HepG2 (cell line): ENCODE data around the gene NDUFS2. TPM values are rescaled to one million over a fixed set of nuclear protein-coding genes. Genes with fewer than 3 reads are reported as not detected.

Experiments used
- HOXA3 ChIP-seq: sonication (generic); formaldehyde crosslinking; IDR thresholded peaks from 2 replicates; pipeline ENCODE4 v1.5.0; 2020; ENCODE audit warnings: missing genetic modification reagents
- HOXA7 ChIP-seq: sonication (generic); formaldehyde crosslinking; IDR thresholded peaks from 2 replicates; pipeline ENCODE4 v1.8.1; 2022; ENCODE audit warnings: mild to moderate bottlenecking, missing genetic modification reagents, moderate library complexity
- JUN ChIP-seq: sonication (generic); formaldehyde crosslinking; IDR thresholded peaks from 2 replicates; pipeline ENCODE4 v1.4.0; 2020; ENCODE audit warnings: mild to moderate bottlenecking, missing genetic modification reagents
- MED8 ChIP-seq: sonication (generic); formaldehyde crosslinking; IDR thresholded peaks from 2 replicates; pipeline ENCODE4 v1.8.1; 2023; ENCODE audit warnings: mild to moderate bottlenecking, missing genetic modification reagents; ENCODE audit not compliant: insufficient replicate concordance
- RARG ChIP-seq: sonication (generic); formaldehyde crosslinking; IDR thresholded peaks from 2 replicates; pipeline ENCODE4 v1.4.0; 2020; ENCODE audit warnings: low read depth, mild to moderate bottlenecking, missing genetic modification reagents
- RBM22 ChIP-seq: fragments of 200-400 bp; formaldehyde crosslinking; optimal IDR thresholded peaks from 2 replicates; pipeline ENCODE3; 2017; ENCODE audit warnings: mild to moderate bottlenecking, low read length, moderate library complexity
- ZC3H4 ChIP-seq: sonication (generic); formaldehyde crosslinking; IDR thresholded peaks from 2 replicates; pipeline ENCODE4 v1.4.0; 2020; ENCODE audit warnings: missing genetic modification reagents, borderline replicate concordance
- ZNF660 ChIP-seq: sonication (generic); formaldehyde crosslinking; IDR thresholded peaks from 2 replicates; pipeline ENCODE4 v1.5.1; 2020; ENCODE audit warnings: mild to moderate bottlenecking, low read depth, missing genetic modification reagents, borderline replicate concordance
- ZSCAN29 ChIP-seq: sonication (generic); formaldehyde crosslinking; conservative IDR thresholded peaks from 2 replicates; pipeline ENCODE4 v1.4.0; 2020; ENCODE audit warnings: mild to moderate bottlenecking, missing genetic modification reagents
- polyA plus RNA-seq, 8 experiments: library from polyadenylated mRNA; depleted of rRNA in 3 of 8; stranded (reverse) in 7 of 8; unstranded in 1 of 8; fragments of >200 nt; fragmentation: Illumina TruSeq in 4 of 8; extraction: Trizol in 4 of 8; gene quantifications; 2 replicates each; pipeline versions ENCODE4 v1.2.1 to v1.2.3, GENCODE V29; 2011 to 2016; ENCODE audit warnings: low read depth in 4 of 8, missing spikeins in 1 of 8, mixed read lengths in 1 of 8; ENCODE audit not compliant: insufficient read depth in 1 of 8
- total RNA-seq, 5 experiments: library from RNA; depleted of rRNA; stranded (reverse); fragments of >200 nt; fragmentation: Illumina TruSeq; extraction: Trizol; gene quantifications; 2 replicates each; pipeline ENCODE4 v1.2.3, GENCODE V29; 2016; ENCODE audit warnings: low read depth in 1 of 5
- TF ChIP-seq, protein P1 (sequence below): sonication (generic); formaldehyde crosslinking; conservative IDR thresholded peaks from 2 replicates; pipeline ENCODE4 v1.4.0; 2020; ENCODE audit warnings: missing genetic modification reagents
- TF ChIP-seq, protein P2 (sequence below), 2 experiments: sonication (generic) in 1 of 2; formaldehyde crosslinking in 1 of 2; IDR thresholded peaks; 2 replicates each; pipeline versions ENCODE4 v1.4.0 to v1.6.1; 2018 to 2020; ENCODE audit warnings: missing genetic modification reagents in 2 of 2, borderline replicate concordance in 1 of 2, low read depth in 1 of 2, mild to moderate bottlenecking in 1 of 2, missing biosample characterization in 1 of 2
- TF ChIP-seq, protein P3 (sequence below): sonication (generic); IDR thresholded peaks from 2 replicates; pipeline ENCODE4 v1.6.1; 2016; ENCODE audit warnings: low read depth, borderline replicate concordance
- TF ChIP-seq, protein P4 (sequence below), 2 experiments: sonication (generic) in 1 of 2; formaldehyde crosslinking in 1 of 2; IDR thresholded peaks; 2 replicates each; pipeline versions ENCODE4 v1.4.0 to v1.6.1; 2016 to 2020; ENCODE audit warnings: borderline replicate concordance in 1 of 2, low read depth in 1 of 2, mild to moderate bottlenecking in 1 of 2, missing genetic modification reagents in 1 of 2

Gene NDUFS2
- total and polyA plus RNA-seq, 2 of the 13 experiments (the other 11 are each of a cell fraction or from before 2014, with no cell fraction given) = 89.9 to 118 TPM

DNA sequence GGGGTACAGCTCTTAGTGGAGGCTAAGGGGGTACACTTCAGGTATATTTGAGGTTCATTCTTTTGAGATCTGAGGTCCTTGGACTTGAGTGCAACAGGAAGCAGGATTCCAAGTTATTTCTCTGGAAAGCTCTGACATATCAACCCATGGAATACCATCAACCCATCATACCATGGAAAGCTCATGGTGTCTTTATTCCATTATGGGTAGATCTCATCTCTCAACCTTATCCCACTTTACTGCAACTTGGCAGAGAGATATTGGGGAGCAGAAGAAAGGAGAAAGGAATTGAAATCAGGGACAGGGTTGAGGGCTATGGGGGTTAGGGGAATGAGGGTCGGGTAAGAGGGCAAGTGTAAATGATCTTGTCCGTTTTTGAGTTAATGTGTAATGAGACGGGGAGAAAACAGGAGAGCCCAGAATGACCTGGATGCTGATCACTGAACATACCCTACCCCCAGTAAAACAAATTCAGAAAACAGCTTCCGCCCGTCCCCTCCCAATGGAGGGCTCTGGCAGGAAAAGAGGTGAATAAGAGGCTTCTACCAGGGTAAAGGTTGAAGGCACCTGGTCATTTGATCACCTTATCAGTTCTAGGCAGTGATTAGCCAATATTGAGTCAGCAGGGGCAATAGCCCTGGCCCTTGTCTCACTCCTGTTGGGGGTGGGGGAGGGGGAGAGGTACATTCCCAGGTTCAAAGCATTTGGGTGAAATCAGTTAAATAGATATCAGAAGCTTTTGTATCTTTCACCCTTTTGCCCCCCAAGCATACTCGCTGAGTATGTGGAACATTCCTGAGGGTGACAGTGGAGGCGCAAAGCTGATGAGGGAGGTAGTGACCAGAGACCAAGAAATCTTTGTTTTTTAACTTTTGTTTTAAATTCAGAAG, 21.9 kb downstream of the NDUFS2 start (continued):
- TF ChIP-seq, protein P1, sequence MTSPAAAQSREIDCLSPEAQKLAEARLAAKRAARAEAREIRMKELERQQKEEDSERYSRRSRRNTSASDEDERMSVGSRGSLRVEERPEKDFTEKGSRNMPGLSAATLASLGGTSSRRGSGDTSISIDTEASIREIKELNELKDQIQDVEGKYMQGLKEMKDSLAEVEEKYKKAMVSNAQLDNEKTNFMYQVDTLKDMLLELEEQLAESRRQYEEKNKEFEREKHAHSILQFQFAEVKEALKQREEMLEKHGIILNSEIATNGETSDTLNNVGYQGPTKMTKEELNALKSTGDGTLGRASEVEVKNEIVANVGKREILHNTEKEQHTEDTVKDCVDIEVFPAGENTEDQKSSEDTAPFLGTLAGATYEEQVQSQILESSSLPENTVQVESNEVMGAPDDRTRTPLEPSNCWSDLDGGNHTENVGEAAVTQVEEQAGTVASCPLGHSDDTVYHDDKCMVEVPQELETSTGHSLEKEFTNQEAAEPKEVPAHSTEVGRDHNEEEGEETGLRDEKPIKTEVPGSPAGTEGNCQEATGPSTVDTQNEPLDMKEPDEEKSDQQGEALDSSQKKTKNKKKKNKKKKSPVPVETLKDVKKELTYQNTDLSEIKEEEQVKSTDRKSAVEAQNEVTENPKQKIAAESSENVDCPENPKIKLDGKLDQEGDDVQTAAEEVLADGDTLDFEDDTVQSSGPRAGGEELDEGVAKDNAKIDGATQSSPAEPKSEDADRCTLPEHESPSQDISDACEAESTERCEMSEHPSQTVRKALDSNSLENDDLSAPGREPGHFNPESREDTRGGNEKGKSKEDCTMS = no peak
- TF ChIP-seq ZC3H4 (no peak), RARG (no peak), ZNF660 (CRISPR knock-in tag) (no peak), MED8 (CRISPR knock-in tag) (peak; percentile 97), HOXA7 (CRISPR knock-in tag) (no peak), ZSCAN29 (peak; percentile 5; the same call in 1 of the 2 replicates), RBM22 (no peak), HOXA3 (peak; percentile 75), JUN (CRISPR knock-in tag) (no peak; the same call in 1 of the 2 replicates)
- TF ChIP-seq, protein P2, sequence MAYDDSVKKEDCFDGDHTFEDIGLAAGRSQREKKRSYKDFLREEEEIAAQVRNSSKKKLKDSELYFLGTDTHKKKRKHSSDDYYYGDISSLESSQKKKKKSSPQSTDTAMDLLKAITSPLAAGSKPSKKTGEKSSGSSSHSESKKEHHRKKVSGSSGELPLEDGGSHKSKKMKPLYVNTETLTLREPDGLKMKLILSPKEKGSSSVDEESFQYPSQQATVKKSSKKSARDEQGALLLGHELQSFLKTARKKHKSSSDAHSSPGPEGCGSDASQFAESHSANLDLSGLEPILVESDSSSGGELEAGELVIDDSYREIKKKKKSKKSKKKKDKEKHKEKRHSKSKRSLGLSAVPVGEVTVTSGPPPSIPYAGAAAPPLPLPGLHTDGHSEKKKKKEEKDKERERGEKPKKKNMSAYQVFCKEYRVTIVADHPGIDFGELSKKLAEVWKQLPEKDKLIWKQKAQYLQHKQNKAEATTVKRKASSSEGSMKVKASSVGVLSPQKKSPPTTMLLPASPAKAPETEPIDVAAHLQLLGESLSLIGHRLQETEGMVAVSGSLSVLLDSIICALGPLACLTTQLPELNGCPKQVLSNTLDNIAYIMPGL (CRISPR knock-in tag; IDR thresholded peaks at IDR 0.05; ENCODE audit: borderline replicate concordance in 1 of 2, low read depth in 1 of 2) = no peak; a peak in 1 of 4 replicates
- TF ChIP-seq, protein P3, sequence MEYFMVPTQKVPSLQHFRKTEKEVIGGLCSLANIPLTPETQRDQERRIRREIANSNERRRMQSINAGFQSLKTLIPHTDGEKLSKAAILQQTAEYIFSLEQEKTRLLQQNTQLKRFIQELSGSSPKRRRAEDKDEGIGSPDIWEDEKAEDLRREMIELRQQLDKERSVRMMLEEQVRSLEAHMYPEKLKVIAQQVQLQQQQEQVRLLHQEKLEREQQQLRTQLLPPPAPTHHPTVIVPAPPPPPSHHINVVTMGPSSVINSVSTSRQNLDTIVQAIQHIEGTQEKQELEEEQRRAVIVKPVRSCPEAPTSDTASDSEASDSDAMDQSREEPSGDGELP = peak; percentile 81
- TF ChIP-seq, protein P4, sequence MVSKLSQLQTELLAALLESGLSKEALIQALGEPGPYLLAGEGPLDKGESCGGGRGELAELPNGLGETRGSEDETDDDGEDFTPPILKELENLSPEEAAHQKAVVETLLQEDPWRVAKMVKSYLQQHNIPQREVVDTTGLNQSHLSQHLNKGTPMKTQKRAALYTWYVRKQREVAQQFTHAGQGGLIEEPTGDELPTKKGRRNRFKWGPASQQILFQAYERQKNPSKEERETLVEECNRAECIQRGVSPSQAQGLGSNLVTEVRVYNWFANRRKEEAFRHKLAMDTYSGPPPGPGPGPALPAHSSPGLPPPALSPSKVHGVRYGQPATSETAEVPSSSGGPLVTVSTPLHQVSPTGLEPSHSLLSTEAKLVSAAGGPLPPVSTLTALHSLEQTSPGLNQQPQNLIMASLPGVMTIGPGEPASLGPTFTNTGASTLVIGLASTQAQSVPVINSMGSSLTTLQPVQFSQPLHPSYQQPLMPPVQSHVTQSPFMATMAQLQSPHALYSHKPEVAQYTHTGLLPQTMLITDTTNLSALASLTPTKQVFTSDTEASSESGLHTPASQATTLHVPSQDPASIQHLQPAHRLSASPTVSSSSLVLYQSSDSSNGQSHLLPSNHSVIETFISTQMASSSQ (IDR thresholded peaks at IDR 0.05; ENCODE audit: low read depth) = peak; percentile 93
- TF ChIP-seq, protein P4 (CRISPR knock-in tag; IDR thresholded peaks at IDR 0.05; ENCODE audit: borderline replicate concordance) = peak; percentile 96
